ENCODE data around the gene PAK5. TPM values are rescaled to one million over a fixed set of nuclear protein-coding genes. Genes with fewer than 3 reads are reported as not detected.

The PAK5 gene
- polyA plus RNA-seq, 3 donors = 0.32 to 0.45 (median 0.42) TPM

GRCh38 chr20:9632265-9632664, 206.6 kb downstream of the PAK5 start:
- no peak for DNase-seq (ENCODE audit: extremely low read depth in 1 of 11, low read depth in 9 of 11, low spot score in 4 of 11)

GRCh38 chr20:9630554-9630953, 208.3 kb downstream of the PAK5 start:
- DNase-seq (ENCODE audit: extremely low read depth in 1 of 11, low read depth in 9 of 11, low spot score in 4 of 11) = no peak

GRCh38 chr20:9629831-9630230, 209.0 kb downstream of the PAK5 start:
- no peak for DNase-seq (ENCODE audit: extremely low read depth in 1 of 11, low read depth in 9 of 11, low spot score in 4 of 11)

GRCh38 chr20:9628589-9628988, 210.3 kb downstream of the PAK5 start:
- DNase-seq (ENCODE audit: extremely low read depth in 1 of 11, low read depth in 9 of 11, low spot score in 4 of 11) = no peak

- DNase-seq (ENCODE audit: extremely low read depth in 1 of 11, low read depth in 9 of 11, low spot score in 4 of 11) = no peak
Observed at GRCh38 chr20:9628141-9628540, 210.7 kb downstream of the PAK5 start.

GRCh38 chr20:9627219-9627618, 211.7 kb downstream of the PAK5 start:
- no peak for DNase-seq (ENCODE audit: extremely low read depth in 1 of 11, low read depth in 9 of 11, low spot score in 4 of 11)

GRCh38 chr20:9626357-9626756, 212.5 kb downstream of the PAK5 start:
- DNase-seq (ENCODE audit: extremely low read depth in 1 of 11, low read depth in 9 of 11, low spot score in 4 of 11) = no peak

- DNase-seq (ENCODE audit: extremely low read depth in 1 of 11, low read depth in 9 of 11, low spot score in 4 of 11) = peak in 3 of 11 donors; percentile 19 to 30 (median 28)
Observed at GRCh38 chr20:9617940-9618339, 220.9 kb downstream of the PAK5 start.

GRCh38 chr20:9616833-9617461, 221.9 kb downstream of the PAK5 start:
- DNase-seq (ENCODE audit: extremely low read depth in 1 of 11, low read depth in 9 of 11, low spot score in 4 of 11) = peak in 8 of 11 donors; percentile 35 to 62 (median 45)

GRCh38 chr20:9616455-9616805, 222.4 kb downstream of the PAK5 start:
- DNase-seq (ENCODE audit: extremely low read depth in 1 of 11, low read depth in 9 of 11, low spot score in 4 of 11) = no peak

GRCh38 chr20:9615766-9616454, 223.0 kb downstream of the PAK5 start:
- no peak for DNase-seq (ENCODE audit: extremely low read depth in 1 of 11, low read depth in 9 of 11, low spot score in 4 of 11)

GRCh38 chr20:9615118-9615517, 223.8 kb downstream of the PAK5 start:
- no peak for DNase-seq (ENCODE audit: extremely low read depth in 1 of 11, low read depth in 9 of 11, low spot score in 4 of 11)

- DNase-seq (ENCODE audit: extremely low read depth in 1 of 11, low read depth in 9 of 11, low spot score in 4 of 11) = no peak
Observed at GRCh38 chr20:9613871-9614270, 225.0 kb downstream of the PAK5 start.

GRCh38 chr20:9611921-9612320, 227.0 kb downstream of the PAK5 start:
- DNase-seq (ENCODE audit: extremely low read depth in 1 of 11, low read depth in 9 of 11, low spot score in 4 of 11) = no peak

- DNase-seq (ENCODE audit: extremely low read depth in 1 of 11, low read depth in 9 of 11, low spot score in 4 of 11) = no peak
Observed at GRCh38 chr20:9610665-9611064, 228.2 kb downstream of the PAK5 start.

- peak; percentile 47 to 77 (median 59) for DNase-seq (ENCODE audit: extremely low read depth in 1 of 11, low read depth in 9 of 11, low spot score in 4 of 11)
Observed at GRCh38 chr20:9609887-9610502, 228.9 kb downstream of the PAK5 start.

GRCh38 chr20:9608639-9609340, 230.1 kb downstream of the PAK5 start:
- no peak for DNase-seq (ENCODE audit: extremely low read depth in 1 of 11, low read depth in 9 of 11, low spot score in 4 of 11)

- DNase-seq (ENCODE audit: extremely low read depth in 1 of 11, low read depth in 9 of 11, low spot score in 4 of 11) = peak in 1 of 11 donors; percentile 19
Observed at GRCh38 chr20:9602847-9603183, 236.1 kb downstream of the PAK5 start.

- DNase-seq (ENCODE audit: extremely low read depth in 1 of 11, low read depth in 9 of 11, low spot score in 4 of 11) = no peak
Observed at GRCh38 chr20:9600562-9600961, 238.3 kb downstream of the PAK5 start.

GRCh38 chr20:9597547-9597946, 241.3 kb downstream of the PAK5 start:
- DNase-seq (ENCODE audit: extremely low read depth in 1 of 11, low read depth in 9 of 11, low spot score in 4 of 11) = no peak
